HG02938 (cell line): ENCODE data around the gene HEY2.

Experiments
- ATAC-seq: cut with Tn5 transposase; IDR thresholded peaks from one replicate; pipeline ENCODE4 v1.9.1; 2021; ENCODE audit warnings: mild to moderate bottlenecking, moderate library complexity; ENCODE audit not compliant: unreplicated experiment

HEY2 gene

DNA sequence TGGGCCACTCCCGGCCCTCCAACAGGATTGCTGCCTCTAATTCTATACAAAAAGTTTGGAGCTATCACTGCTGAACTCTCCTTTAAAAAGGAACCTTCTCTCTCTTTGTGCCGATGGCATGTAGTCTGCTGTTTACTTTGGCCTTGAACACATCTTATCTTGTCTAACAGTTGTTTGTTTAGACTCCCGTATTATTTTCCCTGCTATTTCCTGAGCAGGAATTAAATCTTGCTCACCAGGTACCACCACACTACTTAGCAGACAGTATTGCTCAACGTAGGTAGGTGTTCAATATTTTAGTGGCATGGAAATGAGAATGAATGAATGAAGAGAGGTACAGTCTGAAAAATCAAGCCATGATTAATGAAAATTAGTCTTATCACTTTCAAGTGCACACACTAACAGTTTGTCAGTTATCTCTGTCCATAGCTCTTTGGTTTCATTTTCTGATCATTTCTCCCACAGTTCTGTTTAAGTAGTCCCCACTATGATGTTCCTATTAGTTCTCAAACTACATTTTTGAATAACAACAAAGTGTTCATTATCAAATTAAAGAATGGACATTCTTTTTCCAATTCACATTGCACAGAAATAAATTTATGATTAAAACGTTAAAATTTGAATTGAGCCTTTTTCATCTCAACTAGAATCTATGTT is 6.8 kb upstream of the HEY2 start:
- no peak for ATAC-seq

DNA sequence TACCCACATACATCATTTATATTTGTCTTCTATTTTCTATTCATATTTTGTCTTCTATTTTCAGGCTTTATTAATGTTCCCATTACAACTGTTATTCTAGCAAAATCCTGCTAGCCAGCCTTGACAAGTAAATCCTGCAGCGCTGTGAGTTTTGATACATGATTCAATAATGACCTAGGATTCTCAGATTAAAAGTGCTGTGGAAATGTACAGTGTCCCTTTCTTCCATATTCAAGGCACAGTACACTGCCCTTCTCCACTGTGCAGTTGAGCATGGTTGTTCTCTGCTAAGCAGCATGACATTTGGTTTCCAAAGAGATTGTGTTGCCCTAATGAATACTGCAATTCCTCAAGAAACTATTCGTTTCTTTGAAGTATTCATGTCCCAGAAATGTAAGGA is 5.8 kb upstream of the HEY2 start:
- ATAC-seq: no peak

DNA sequence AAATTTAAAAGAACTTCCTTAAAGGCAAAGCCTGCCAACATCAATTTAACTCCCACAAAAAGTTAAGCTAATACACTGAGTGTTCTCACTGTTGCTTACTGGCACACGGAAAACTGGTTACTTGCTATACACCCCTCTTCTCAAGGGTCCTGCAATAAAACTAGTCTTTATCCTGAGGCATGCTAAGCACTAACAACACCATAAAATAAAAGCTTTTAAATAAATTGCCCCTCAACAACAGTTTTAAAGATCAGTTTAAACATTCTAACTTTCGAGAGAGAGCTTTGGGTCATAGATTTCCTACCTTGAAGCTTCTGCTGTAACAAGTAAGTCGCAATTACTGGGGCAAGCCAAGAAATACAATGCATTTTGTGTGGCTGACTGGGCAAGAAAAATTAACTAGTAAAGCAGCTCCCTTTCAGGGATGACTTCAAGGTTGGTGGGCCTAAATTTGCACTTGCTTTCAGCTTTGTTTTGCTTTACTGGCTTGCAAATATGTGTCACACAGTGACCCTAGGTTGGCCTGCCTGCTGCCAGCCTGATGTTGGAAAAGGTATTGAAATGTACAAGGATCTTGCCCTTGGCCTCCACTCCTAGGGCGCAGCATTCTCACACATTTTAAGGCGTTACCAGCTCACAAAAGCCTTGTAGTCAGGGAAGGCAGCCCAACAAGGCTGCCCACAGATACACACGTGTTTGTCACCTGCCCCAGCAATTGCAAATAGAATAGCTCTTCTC is 4.0 kb upstream of the HEY2 start:
- no peak for ATAC-seq

DNA sequence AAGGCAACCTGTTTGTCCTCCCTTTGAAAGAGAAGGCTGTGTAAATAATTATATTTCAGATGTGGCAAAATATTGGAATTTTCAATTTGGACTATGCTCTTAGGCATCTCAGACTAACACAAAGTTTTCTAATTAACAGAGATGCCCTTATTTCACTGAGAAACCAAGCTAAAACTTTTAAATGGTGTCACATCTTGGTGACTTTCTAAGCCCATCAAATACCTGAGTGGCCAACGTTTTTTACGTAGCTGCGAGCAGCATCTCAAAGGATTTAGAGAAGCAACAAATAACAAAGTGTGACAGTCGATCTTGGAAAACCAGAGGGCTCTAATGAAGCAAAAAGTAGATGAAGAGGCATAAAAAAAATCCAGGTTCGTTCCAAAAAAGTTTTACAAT is 3.4 kb upstream of the HEY2 start:
- no peak for ATAC-seq

DNA sequence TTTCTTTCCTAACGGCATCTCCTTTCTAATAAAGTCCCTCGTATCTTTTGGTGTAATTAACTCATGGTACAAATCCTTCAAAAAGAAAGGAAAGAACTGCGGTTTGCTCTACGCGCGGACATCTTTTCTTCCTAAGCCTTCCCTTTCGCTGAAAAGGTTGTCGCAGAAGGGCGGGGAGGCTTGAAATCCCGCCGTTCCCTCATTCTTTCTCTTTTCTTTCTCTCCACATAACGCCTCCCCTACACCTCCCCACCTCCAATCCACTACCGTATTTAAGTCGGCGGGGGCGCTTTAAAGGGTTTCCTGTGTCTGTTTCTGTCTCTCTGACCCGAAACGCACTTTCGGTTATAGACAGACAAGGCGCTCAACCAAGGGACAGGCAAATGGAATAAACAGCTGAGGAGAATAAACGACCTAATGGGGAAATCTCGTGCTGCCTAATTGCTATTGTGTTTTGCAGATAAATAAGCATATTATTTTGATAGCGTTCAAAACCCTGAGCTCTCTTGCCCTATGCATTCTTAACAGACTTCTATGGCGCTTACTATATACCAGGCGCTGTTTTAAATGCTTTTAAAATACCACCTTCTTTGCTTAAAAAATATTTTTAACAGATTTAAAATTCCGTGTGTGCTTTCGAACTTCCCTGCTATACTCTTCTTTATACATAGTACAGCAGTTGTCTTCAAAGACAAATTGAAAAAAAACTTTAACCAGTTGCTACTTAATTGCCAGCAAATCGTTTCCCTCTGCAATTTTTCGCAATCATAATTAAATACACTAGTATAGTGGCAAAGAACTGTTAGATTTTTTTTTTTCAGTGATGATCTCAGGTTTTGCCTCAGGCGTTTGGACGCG is 2.5 kb upstream of the HEY2 start:
- ATAC-seq: peak; percentile 58

DNA sequence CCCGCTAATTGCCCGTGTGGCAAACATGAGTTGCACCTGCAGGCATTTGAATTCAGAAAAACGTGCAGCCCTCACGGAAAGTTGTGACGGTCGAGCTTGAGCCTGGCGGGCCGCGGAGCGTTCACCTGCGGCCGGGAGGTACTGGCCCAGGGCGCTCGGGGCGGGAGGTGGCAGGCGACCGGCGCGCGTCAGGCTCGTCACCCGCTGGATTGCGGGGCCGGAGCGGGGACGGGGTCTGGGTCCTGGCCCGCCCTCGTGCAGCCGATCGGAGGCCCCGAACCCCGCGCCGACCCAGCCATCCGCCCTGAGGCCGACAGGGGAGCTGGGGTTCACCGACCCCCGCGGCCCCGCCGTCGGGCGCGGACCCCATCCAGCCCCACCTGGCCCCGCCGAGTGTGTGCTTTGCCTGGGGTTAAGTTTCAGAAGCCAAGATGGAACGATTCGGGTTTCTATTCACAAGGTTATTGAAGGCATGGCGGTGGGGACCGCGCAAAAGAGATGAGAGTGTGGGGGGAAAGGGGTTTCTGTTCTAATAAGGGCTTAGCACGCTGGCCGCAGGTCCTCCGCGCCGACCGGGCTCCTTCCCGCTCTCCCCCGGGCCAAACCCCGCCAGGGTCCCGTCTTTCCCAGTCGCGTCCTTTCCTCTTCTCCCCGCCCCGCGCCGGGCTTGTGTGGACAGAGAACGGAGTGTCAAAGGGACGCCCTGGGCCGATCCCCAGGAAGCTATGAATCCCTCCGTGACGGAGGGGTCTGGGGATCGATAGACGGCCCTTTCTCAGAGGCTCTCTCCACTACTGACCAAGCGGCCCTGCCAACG is 1.6 kb upstream of the HEY2 start:
- no peak for ATAC-seq

DNA sequence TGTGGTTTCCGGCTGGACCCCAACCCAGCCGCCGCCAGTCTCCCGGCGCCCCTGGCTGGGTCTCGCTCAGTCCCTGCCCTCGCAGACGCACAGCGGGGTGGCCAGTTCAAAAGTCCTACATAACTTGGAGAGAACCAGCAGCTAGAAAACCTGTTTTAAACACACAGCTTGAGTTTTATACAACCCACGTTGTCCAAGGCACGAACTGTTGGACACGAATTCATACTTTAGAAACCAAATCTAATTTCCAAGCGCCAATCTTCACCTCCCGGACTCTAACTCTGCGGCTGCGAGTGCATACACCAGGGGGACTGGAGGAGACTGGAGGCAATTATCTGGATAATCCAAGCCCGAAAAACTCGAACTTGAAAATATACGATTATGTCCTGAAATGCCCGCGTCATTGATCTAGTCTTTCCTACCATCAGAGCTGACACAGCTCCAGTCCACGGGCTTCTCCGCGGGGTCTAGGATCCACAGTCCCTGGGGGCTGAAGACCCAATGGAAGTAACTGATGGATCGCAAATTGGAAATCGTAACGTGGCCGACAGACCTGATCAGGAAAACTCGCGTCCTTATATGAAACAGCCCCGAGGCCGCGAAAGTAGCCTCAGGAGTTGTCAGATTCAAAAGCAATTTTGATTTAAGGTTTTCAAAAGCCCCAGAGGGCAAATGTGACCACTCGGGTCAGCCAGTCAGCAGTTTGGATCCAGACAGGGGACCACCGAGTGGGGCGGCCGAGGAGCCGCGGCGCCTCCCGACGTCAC is 843 bp upstream of the HEY2 start:
- no peak for ATAC-seq

DNA sequence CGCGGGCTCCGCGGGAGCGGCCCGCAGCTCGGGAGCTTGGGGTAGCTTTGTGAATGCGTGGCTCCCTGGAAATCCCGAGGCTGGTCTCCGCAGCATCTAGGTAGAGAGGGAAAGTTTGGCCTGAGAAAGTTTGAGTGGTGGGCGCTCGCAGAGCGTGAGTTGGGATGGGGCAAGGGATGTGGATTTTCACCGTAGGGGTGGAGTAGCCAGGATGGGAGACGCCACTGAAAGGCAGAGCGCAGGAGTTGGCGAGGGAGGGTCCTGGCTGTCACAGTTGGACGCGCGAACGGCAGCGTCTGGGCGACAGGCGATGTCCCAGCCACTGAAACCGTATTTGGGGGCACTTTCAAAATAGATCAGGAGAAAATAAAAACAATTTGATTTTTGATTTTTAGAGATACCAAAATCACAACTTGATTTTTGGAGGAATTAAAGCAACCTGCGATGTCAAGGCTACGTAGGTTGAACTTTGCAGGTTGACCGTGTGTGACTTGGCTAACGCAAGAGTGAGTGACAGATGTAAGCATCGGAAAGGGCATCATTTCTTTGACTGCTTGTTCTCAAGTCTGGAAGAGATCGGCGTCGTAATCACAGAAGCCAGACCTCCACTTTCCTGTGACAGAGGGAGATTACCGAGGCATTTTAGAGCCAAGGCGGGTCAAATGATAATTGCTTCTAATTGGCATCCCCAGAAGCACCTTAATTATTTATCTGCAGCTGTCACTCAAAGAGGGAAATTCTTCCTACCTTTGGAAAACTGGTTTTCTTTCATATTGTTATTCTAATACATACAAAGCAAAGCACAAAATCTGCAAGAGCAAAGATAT is 646 bp downstream of the HEY2 start:
- no peak for ATAC-seq

DNA sequence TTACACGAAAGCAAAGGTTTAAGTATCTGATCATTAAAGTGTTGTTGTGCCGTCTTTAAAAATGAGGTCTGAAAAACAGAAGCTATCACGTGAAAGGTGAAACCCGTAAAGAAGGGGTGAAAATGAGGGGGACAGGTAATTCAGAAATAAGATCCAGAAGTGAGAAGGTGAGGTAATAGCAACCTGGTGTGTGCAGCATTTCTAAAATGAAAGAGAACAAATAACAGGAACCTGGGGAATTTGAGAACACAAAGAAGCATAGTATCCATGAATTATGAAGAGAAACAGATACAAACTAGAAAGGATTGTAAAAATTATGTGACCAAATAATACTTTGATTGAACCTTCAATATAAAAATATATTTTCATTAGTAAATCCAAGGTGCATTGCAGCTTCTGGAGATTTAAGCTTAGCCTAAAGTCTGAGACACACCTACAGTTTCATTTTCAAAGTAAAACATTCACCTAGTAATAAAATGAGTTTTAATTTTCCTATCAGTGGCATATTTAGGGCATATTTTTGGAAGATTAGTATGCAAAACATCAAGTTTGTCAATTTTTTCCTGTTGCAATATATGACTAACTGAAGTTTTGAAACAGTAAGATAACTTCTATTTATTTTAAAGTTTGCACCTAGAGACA is 1.4 kb downstream of the HEY2 start:
- no peak for ATAC-seq

DNA sequence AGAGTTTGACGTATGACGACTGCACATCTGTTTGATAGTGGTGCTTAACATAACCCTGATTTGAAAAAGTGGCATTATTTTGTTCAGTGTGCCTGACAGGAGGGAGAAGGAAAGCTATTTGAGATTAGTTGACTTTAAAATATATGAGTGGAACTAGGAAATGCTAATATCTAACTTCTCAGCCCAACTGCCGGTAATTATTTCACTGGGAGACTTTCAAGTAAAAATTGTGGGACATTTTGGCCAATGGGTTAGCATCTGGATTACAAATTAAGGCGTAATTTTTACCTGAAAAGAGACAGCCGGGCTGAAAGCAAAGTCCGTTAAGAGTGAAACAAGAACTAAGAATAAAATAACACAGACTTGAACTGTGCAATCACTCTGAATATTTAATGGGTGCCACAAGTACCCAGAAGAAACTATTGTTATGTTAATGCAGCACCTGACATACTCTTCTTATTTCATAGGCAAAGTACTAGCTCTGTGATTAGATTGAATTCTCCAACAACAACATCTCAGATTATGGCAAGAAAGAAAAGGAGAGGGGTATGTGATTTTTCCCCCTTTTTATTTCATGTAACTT is 2.0 kb downstream of the HEY2 start:
- ATAC-seq: no peak

DNA sequence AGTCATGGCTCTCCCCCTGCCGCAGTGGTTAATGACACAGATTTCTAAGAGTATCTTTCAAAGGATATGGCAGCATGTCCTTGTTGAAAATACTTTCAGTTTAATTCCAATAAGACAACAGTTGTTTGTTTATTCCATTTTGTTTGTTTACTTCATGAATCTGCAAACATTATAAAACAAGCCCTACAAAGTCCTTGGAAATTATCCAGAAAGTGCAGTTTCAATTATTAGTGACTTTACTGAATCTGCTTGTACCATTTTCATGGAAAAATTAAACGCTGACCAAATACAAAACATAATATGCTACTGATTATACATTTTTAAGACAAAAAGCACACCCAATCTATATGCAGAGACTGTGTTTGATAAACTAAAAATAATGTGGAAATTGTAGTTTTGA is 3.3 kb downstream of the HEY2 start:
- no peak for ATAC-seq

DNA sequence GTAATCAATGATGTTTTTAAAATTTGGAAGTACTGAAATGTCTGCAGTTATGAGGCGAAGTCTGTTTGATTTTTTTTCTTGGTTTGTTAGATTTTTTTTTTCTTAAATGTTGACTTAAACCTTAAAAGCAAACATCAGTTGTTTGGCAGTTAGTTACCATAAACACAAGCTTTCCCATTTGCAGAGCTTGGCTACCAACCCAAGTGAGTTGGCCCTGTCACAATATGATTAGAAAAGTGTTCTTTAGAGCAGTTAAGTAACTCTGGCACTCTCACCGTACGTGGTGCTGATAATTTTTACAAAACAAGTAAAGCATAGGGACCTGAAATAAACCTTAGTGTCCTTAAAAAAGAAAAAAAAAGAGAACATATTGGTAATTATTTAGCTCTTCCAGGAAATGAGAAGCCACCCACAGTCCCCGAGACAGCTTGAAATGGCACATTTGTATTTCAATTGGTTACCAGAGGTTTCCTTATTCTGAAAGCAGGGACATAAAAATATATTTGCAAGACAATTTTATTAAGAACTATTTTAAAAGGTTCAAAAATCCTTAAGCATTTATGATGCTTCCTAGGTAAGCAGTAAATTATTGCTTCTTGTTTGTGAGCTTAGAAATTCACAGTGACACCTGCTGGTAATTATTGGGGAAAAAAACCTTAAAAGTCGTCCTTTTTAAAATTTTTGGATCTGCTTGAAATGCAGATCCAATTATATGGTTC is 3.9 kb downstream of the HEY2 start:
- ATAC-seq: no peak

DNA sequence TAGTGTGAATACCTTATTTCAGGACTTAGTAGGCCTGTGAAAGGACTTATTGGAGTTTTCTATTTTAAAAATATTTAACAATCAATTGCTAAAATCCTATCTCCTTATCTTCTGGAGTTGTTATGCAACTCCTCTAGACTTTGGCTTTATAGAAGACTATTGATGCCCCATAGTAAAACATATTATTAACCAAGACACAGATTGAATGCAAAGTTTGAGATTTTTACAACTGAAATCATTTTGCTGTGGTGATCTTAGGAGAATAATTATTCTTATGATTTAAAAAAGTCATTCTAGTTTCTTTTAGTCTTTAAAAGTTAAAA is 4.5 kb downstream of the HEY2 start:
- no peak for ATAC-seq

DNA sequence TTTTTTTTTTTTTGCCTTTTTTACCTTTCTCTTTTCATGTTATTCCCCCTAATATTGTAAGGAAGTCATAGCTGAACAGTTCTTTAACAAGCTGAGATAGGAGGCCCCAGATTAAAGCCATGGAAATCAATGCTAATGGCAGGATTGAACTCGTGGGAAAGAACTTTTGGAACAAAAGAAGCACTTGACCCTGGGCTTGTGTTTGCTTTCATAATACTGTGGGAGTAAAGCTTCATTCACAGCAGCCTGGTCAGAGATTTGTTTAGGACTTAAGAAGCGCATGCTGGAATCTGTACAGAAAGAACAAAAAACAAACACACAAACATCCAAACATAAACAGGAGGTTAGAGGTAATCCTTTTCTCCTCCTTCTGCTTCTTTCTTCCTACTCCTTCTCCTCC is 5.1 kb downstream of the HEY2 start:
- ATAC-seq: no peak

DNA sequence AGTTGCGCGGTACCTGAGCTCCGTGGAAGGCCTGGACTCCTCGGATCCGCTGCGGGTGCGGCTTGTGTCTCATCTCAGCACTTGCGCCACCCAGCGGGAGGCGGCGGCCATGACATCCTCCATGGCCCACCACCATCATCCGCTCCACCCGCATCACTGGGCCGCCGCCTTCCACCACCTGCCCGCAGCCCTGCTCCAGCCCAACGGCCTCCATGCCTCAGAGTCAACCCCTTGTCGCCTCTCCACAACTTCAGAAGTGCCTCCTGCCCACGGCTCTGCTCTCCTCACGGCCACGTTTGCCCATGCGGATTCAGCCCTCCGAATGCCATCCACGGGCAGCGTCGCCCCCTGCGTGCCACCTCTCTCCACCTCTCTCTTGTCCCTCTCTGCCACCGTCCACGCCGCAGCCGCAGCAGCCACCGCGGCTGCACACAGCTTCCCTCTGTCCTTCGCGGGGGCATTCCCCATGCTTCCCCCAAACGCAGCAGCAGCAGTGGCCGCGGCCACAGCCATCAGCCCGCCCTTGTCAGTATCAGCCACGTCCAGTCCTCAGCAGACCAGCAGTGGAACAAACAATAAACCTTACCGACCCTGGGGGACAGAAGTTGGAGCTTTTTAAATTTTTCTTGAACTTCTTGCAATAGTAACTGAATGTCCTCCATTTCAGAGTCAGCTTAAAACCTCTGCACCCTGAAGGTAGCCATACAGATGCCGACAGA is 9.9 kb downstream of the HEY2 start:
- no peak for ATAC-seq

DNA sequence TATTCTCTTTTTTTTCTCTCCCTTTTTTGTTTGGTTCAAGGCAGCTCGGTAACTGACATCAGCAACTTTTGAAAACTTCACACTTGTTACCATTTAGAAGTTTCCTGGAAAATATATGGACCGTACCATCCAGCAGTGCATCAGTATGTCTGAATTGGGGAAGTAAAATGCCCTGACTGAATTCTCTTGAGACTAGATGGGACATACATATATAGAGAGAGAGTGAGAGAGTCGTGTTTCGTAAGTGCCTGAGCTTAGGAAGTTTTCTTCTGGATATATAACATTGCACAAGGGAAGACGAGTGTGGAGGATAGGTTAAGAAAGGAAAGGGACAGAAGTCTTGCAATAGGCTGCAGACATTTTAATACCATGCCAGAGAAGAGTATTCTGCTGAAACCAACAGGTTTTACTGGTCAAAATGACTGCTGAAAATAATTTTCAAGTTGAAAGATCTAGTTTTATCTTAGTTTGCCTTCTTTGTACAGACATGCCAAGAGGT is 10.6 kb downstream of the HEY2 start:
- ATAC-seq: no peak

DNA sequence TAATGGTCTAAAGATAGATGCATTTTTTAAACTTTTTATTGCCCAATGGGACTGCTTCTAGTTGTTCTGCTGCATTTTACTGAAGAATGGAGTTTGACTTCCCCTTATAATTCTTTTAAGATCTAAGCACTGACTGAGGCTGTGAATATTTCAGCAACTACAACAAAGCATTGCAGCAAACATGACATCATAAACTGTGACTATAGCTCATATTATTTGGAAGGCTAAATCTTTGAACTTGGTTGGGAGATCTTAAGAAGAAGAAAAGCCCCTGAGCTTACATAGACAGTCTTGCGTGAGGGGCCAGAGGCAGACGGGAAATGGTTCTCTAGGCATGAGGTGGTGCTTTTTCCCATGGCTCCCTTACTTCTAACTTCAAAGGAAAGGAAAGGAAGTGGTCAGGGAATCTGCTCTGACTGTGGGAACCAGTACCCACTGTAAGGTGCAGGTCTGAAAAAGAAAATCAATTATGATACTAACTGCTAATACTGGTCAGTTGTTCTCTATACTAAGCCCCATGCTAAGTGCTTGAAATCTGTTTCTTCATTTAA is 14.8 kb downstream of the HEY2 start:
- no peak for ATAC-seq
